Transverse colon (tissue), 4 donors: Measurements from ENCODE around the gene NLRP4. TPM values are rescaled to one million over a fixed set of nuclear protein-coding genes. Genes with fewer than 3 reads are reported as not detected.

ENCODE experiments used
- DNase-seq: peaks from one replicate; pipeline ENCODE4 v3.0.0-alpha.2; 2019
- H3K27ac ChIP-seq, 4 donors: fragments of 200-600 bp; sonication (generic); 2 replicates each; pipeline ENCODE4 v1.5.1; 2016 to 2018; ENCODE audit warnings: inconsistent platforms in 4 of 4
- H3K27me3 ChIP-seq: fragments of 200-600 bp; sonication (generic); 2 replicates; pipeline ENCODE4 v1.5.1; 2017; ENCODE audit warnings: inconsistent platforms
- H3K36me3 ChIP-seq, 4 donors: fragments of 200-600 bp; sonication (generic); 2 replicates each; pipeline ENCODE4 v1.5.1; 2017 to 2019; ENCODE audit warnings: inconsistent platforms in 4 of 4
- H3K4me1 ChIP-seq, 4 donors: fragments of 200-600 bp; sonication (generic); 2 replicates each; pipeline ENCODE4 v1.5.1; 2017 to 2020; ENCODE audit warnings: inconsistent platforms in 4 of 4
- H3K4me3 ChIP-seq, 4 donors: fragments of 200-600 bp; sonication (generic); 1 replicate in 1 of 4; 2 replicates in 3 of 4; pipeline versions ENCODE4 v1.5.1 to v1.6.1; 2017 to 2019; ENCODE audit warnings: inconsistent platforms in 4 of 4
- H3K9me3 ChIP-seq, 2 donors: fragments of 200-600 bp; sonication (generic); 2 replicates each; pipeline ENCODE4 v1.5.1; 2017 to 2019; ENCODE audit warnings: inconsistent platforms in 2 of 2
- CTCF ChIP-seq, 5 experiments: fragments of 200-600 bp in 3 of 5; fragments of 450-650 bp in 2 of 5; sonication (generic) in 3 of 5; IDR thresholded peaks; 1 replicate in 2 of 5; 2 replicates in 3 of 5; pipeline ENCODE4 v1.5.1; 2016 to 2017; ENCODE audit warnings: antibody characterized with exemption in 5 of 5, inconsistent platforms in 3 of 5, mild to moderate bottlenecking in 2 of 5, moderate library complexity in 1 of 5
- EP300 ChIP-seq: sonication (generic); formaldehyde crosslinking; IDR thresholded peaks from one replicate; pipeline ENCODE4 v1.6.1; 2017; ENCODE audit warnings: antibody characterized with exemption, low read depth
- POLR2A ChIP-seq: fragments of 450-650 bp; IDR thresholded peaks from one replicate; pipeline ENCODE4 v1.6.1; 2016; ENCODE audit warnings: antibody characterized with exemption, mild to moderate bottlenecking, moderate library complexity
- POLR2AphosphoS5 ChIP-seq, 3 donors: sonication (generic); formaldehyde crosslinking; IDR thresholded peaks; one replicate each; pipeline ENCODE4 v1.6.1; 2016; ENCODE audit warnings: antibody characterized with exemption in 3 of 3
- WGBS, 2 donors: methylation state at CpG; one replicate each; pipeline ENCODE4 v1.1.5; 2018; ENCODE audit warnings: low coverage in 1 of 2; 5-methylcytosine and 5-hydroxymethylcytosine counted together
- in situ Hi-C, 4 donors: fragments of 200-750 bp; cut with MboI; loops; one replicate each; pipeline versions ENCODE4 v1.15.0 to v1.15.1; 2017; ENCODE audit warnings: low sequenced_read_pairs in 3 of 4, low pct_ligation_motif_present in 1 of 4, low pct_unique_long_range_greater_than_20kb in 1 of 4
- intact Hi-C: fragments of 100-400 bp; cut with DNase I; formaldehyde crosslinking; loops from one replicate; pipeline ENCODE4 v1.15.1; 2023; ENCODE audit warnings: low total_unique reads
- total RNA-seq, 4 donors: library from RNA; depleted of rRNA; stranded (reverse); fragments of >200 nt; gene quantifications; one replicate each; pipeline ENCODE4 v1.1.0, GENCODE V29; 2016

NLRP4 gene
- total RNA-seq, 4 donors from 2014 or later, result not detected

GRCh38 chr19:55838906-55839305 is 2.6 kb downstream of the NLRP4 start:
- H3K27ac ChIP-seq, result no peak overlapping the region
- 45 to 48% methylated on average over 2 to 4 of the region's 4 CpGs for WGBS, 2 donors
- no peaks in the 10 kb centered on the region for H3K4me1 ChIP-seq
- TF ChIP-seq POLR2AphosphoS5 (IDR thresholded peaks at IDR 0.05) (no peak), CTCF (IDR thresholded peaks at IDR 0.05) (no peak), EP300 (no peak), POLR2A (no peak)
- no peaks in the 10 kb centered on the region for H3K36me3 ChIP-seq
- intact Hi-C loops (no loop called here), in situ Hi-C loops (no loop called here)
- H3K9me3 ChIP-seq, result peaks cover 0 to 4% of the 10 kb centered on the region in 2 donors
- peaks cover 2% of the 10 kb centered on the region for H3K27me3 ChIP-seq
- H3K4me3 ChIP-seq, result no peak overlapping the region
- DNase-seq, result no peak

- WGBS, 2 donors, result 59 to 89% methylated on average over 1 of the region's 1 CpG
- no peak for TF ChIP-seq EP300
- TF ChIP-seq POLR2AphosphoS5 (IDR thresholded peaks at IDR 0.05), result no peak
- TF ChIP-seq CTCF (IDR thresholded peaks at IDR 0.05), result no peak
- no peak for TF ChIP-seq POLR2A
- H3K27me3 ChIP-seq, result no peaks in the 10 kb centered on the region
- no peaks in the 10 kb centered on the region for H3K4me1 ChIP-seq
- H3K4me3 ChIP-seq, result no peak overlapping the region
- H3K27ac ChIP-seq, result no peak overlapping the region
- DNase-seq, result no peak
- no peaks in the 10 kb centered on the region for H3K9me3 ChIP-seq
- H3K36me3 ChIP-seq, result no peaks in the 10 kb centered on the region
- intact Hi-C loops (no loop called here), in situ Hi-C loops (no loop called here)
Observed at GRCh38 chr19:55855160-55855559, 18.8 kb downstream of the NLRP4 start.

- intact Hi-C loops, result no loop called here
- Histone ChIP-seq H3K36me3 (no peaks in the 10 kb centered on the region), H3K27me3 (no peaks in the 10 kb centered on the region), H3K27ac (no peak overlapping the region), H3K9me3 (no peaks in the 10 kb centered on the region), H3K4me3 (no peak overlapping the region), H3K4me1 (no peaks in the 10 kb centered on the region)
- TF ChIP-seq CTCF (IDR thresholded peaks at IDR 0.05) (no peak), POLR2A (no peak), EP300 (no peak), POLR2AphosphoS5 (IDR thresholded peaks at IDR 0.05) (no peak)
- 48 to 69% methylated on average over 4 of the region's 4 CpGs for WGBS, 2 donors
- in situ Hi-C loops, result no loop called here
- no peak for DNase-seq
Observed at GRCh38 chr19:55857149-55857548, 20.8 kb downstream of the NLRP4 start.

- no peak for TF ChIP-seq CTCF (IDR thresholded peaks at IDR 0.05)
- TF ChIP-seq POLR2AphosphoS5 (IDR thresholded peaks at IDR 0.05), result no peak
- TF ChIP-seq POLR2A, result no peak
- no peak for TF ChIP-seq EP300
- no peaks in the 10 kb centered on the region for H3K36me3 ChIP-seq
- 89% methylated on average over 23 of the region's 23 CpGs; no CpG with 5 or more reads in 1 of the 2 donors for WGBS, 2 donors
- no peaks in the 10 kb centered on the region for H3K4me1 ChIP-seq
- no peak overlapping the region for H3K27ac ChIP-seq
- no peak for DNase-seq
- no peaks in the 10 kb centered on the region for H3K9me3 ChIP-seq
- H3K27me3 ChIP-seq, result no peaks in the 10 kb centered on the region
- intact Hi-C loops, result no loop called here
- no peak overlapping the region for H3K4me3 ChIP-seq
- in situ Hi-C loops, result no loop called here
Observed at GRCh38 chr19:55857974-55858373, 21.6 kb downstream of the NLRP4 start.
